HepG2 (cell line): ENCODE data around the gene PARN. TPM values are rescaled to one million over a fixed set of nuclear protein-coding genes. Genes with fewer than 3 reads are reported as not detected.

ENCODE experiments used
- ELK4 ChIP-seq: sonication (generic); formaldehyde crosslinking; IDR thresholded peaks from 2 replicates; pipeline ENCODE4 v1.9.0; 2021; ENCODE audit warnings: missing genetic modification reagents, borderline replicate concordance
- EP300 ChIP-seq, 3 experiments: sonication (generic) in 1 of 3; formaldehyde crosslinking in 1 of 3; IDR thresholded peaks; 2 replicates each; pipeline versions ENCODE4 v1.5.1 to v1.6.1; 2011 to 2020; ENCODE audit warnings: low read depth in 2 of 3, low read length in 2 of 3, borderline replicate concordance in 1 of 3, improper control_type of control experiment in 1 of 3, mild to moderate bottlenecking in 1 of 3, missing genetic modification reagents in 1 of 3, moderate library complexity in 1 of 3
- MIER3 ChIP-seq: IDR thresholded peaks from 2 replicates; pipeline ENCODE4 v1.6.1; 2016; ENCODE audit warnings: missing compliant biosample characterization, borderline replicate concordance
- MXD3 ChIP-seq: IDR thresholded peaks from 2 replicates; pipeline ENCODE4 v1.6.1; 2016; ENCODE audit warnings: mild to moderate bottlenecking, missing biosample characterization, missing genetic modification reagents
- NR1H2 ChIP-seq: sonication (generic); formaldehyde crosslinking; IDR thresholded peaks from 2 replicates; pipeline ENCODE4 v1.8.1; 2022; ENCODE audit warnings: low read depth, missing genetic modification reagents, borderline replicate concordance
- ZBTB40 ChIP-seq, 2 experiments: fragments of 450-650 bp in 1 of 2; sonication (generic) in 1 of 2; formaldehyde crosslinking in 1 of 2; IDR thresholded peaks; 2 replicates each; pipeline versions ENCODE4 v1.6.1 to v1.8.0; 2016 to 2022; ENCODE audit warnings: antibody characterized with exemption in 1 of 2, mild to moderate bottlenecking in 1 of 2, missing genetic modification reagents in 1 of 2
- ZNF333 ChIP-seq: sonication (generic); formaldehyde crosslinking; IDR thresholded peaks from 2 replicates; pipeline ENCODE4 v1.4.0; 2020; ENCODE audit warnings: mild to moderate bottlenecking, missing genetic modification reagents, borderline replicate concordance
- ZNF33A ChIP-seq: sonication (generic); formaldehyde crosslinking; IDR thresholded peaks from 2 replicates; pipeline ENCODE4 v1.5.1; 2020; ENCODE audit warnings: missing genetic modification reagents, mild to moderate bottlenecking, moderate library complexity, borderline replicate concordance
- polyA plus RNA-seq, 8 experiments: library from polyadenylated mRNA; depleted of rRNA in 3 of 8; stranded (reverse) in 7 of 8; unstranded in 1 of 8; fragments of >200 nt; fragmentation: Illumina TruSeq in 4 of 8; extraction: Trizol in 4 of 8; gene quantifications; 2 replicates each; pipeline versions ENCODE4 v1.2.1 to v1.2.3, GENCODE V29; 2011 to 2016; ENCODE audit warnings: low read depth in 4 of 8, missing spikeins in 1 of 8, mixed read lengths in 1 of 8; ENCODE audit not compliant: insufficient read depth in 1 of 8
- total RNA-seq, 5 experiments: library from RNA; depleted of rRNA; stranded (reverse); fragments of >200 nt; fragmentation: Illumina TruSeq; extraction: Trizol; gene quantifications; 2 replicates each; pipeline ENCODE4 v1.2.3, GENCODE V29; 2016; ENCODE audit warnings: low read depth in 1 of 5
- TF ChIP-seq, protein P1 (sequence below): IDR thresholded peaks from 2 replicates; pipeline ENCODE4 v1.6.1; 2018; ENCODE audit warnings: missing genetic modification reagents
- TF ChIP-seq, protein P2 (sequence below): sonication (generic); formaldehyde crosslinking; IDR thresholded peaks from 2 replicates; pipeline ENCODE4 v1.5.1; 2020; ENCODE audit warnings: mild to moderate bottlenecking, missing genetic modification reagents

Gene PARN
- total and polyA plus RNA-seq, 2 of the 13 experiments (the other 11 are each of a cell fraction or from before 2014, with no cell fraction given), result 13.3 to 47.6 TPM

GRCh38 chr16:14405611-14406537 lies 224.2 kb downstream of the PARN start (continued):
- peak; percentile 92 for TF ChIP-seq MXD3 (CRISPR knock-in tag)
- TF ChIP-seq ELK4, result no peak
- TF ChIP-seq, protein P1, sequence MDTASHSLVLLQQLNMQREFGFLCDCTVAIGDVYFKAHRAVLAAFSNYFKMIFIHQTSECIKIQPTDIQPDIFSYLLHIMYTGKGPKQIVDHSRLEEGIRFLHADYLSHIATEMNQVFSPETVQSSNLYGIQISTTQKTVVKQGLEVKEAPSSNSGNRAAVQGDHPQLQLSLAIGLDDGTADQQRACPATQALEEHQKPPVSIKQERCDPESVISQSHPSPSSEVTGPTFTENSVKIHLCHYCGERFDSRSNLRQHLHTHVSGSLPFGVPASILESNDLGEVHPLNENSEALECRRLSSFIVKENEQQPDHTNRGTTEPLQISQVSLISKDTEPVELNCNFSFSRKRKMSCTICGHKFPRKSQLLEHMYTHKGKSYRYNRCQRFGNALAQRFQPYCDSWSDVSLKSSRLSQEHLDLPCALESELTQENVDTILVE, result no peak
- TF ChIP-seq ZNF333 (CRISPR knock-in tag), result 0 out of 2 replicates have a peak, but pooled peaks have one; percentile 64
- TF ChIP-seq ZNF33A (CRISPR knock-in tag), result no peak
- no peak for TF ChIP-seq NR1H2 (CRISPR knock-in tag)
- no peak for TF ChIP-seq EP300 (IDR thresholded peaks at IDR 0.05; ENCODE audit: low read depth in 2 of 2, low read length in 2 of 2)
- no peak for TF ChIP-seq EP300 (CRISPR knock-in tag; IDR thresholded peaks at IDR 0.05; ENCODE audit: borderline replicate concordance)
- TF ChIP-seq ZBTB40 (IDR thresholded peaks at IDR 0.05), result no peak
- peak; percentile 93; the same call in 1 of the 2 replicates for TF ChIP-seq ZBTB40 (CRISPR knock-in tag; IDR thresholded peaks at IDR 0.05)
- TF ChIP-seq MIER3 (CRISPR knock-in tag), result no peak; the same call in 1 of the 2 replicates
- TF ChIP-seq, protein P2, sequence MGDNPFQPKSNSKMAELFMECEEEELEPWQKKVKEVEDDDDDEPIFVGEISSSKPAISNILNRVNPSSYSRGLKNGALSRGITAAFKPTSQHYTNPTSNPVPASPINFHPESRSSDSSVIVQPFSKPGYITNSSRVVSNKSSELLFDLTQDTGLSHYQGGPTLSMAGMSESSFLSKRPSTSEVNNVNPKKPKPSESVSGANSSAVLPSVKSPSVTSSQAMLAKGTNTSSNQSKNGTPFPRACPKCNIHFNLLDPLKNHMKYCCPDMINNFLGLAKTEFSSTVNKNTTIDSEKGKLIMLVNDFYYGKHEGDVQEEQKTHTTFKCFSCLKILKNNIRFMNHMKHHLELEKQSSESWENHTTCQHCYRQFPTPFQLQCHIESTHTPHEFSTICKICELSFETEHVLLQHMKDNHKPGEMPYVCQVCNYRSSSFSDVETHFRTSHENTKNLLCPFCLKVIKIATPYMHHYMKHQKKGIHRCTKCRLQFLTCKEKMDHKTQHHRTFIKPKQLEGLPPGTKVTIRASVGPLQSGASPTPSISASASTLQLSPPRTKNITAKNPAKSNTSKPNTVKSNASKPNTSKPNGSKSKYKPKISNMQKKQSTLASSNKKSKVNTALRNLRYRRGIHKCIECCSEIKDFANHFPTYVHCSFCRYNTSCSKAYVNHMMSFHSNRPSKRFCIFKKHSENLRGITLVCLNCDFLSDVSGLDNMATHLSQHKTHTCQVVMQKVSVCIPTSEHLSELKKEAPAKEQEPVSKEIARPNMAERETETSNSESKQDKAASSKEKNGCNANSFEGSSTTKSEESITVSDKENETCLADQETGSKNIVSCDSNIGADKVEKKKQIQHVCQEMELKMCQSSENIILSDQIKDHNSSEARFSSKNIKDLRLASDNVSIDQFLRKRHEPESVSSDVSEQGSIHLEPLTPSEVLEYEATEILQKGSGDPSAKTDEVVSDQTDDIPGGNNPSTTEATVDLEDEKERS, result 0 out of 2 replicates have a peak, but pooled peaks have one; percentile 75
